Colon (tissue), 2 donors: ENCODE measurements around the gene RYK.
"Not testable (repeated sequence)": the region's sequence is repeated elsewhere in the genome, so short reads cannot be mapped to it uniquely, and the experiment has no call there.

Experiments
- FAIRE-seq: peaks from 2 replicates; lab custom pipeline; 2012; peaks lifted over from hg19 to GRCh38; lab: Jason Lieb, UNC
- donor health status: control.
- donor health status: control.

Gene RYK

DNA sequence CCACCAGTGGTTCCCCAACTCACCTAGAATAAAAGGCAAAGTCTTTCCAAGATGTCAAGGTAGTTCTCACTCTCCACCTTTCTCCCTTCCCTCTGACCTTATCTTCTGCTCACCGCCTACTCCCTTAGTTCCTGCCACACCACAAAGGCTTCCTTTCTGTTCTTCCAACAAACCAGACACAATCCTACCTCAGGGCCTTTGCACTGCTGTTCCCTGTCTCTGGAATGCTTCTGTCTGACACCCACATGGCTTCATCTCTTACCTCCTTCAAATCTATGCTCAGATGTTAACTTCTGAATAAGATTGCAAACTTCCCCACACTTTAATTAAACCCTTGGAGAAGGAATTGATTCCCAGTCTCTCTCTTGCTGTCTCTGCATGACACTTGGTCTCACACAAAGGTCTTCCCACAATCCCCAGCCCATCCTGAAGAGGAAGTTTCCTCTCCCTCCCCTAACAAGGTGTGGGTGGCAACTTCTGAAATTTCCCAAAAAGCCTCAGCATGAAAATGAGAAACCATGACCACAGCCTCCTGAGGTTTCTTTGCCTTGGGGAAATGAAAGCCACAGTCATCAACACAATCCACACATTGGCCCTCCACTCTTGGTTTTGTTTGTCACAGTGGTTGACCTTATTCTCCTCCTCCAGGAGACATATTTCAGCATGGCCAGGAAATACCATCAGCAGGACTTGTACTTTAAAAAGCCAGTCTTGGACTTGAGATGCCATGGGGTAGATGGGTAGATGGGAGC, 3.0 kb upstream of the RYK start:
- no peak for FAIRE-seq

DNA sequence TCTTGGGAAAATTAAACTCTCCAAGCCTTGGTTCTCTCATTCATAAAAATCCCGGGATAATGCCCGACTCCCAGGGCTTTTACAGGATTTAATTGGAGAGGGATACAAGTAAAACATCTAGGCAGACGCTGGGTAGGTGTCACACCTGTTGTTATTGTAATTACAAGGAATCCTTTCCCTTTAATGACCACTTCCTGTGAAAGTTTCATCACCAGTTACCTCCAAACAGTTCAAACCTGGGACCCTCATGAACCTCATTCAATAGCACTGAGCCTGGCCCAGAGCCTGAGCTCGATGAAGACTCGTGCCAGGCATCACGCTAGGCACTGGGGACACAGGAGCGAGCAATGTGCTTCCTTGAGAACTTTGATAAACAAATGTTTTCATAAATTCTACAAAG, 2.1 kb upstream of the RYK start:
- FAIRE-seq = no peak

GRCh38 chr3:134251731-134252391, 1.2 kb upstream of the RYK start:
- FAIRE-seq = no peak

DNA sequence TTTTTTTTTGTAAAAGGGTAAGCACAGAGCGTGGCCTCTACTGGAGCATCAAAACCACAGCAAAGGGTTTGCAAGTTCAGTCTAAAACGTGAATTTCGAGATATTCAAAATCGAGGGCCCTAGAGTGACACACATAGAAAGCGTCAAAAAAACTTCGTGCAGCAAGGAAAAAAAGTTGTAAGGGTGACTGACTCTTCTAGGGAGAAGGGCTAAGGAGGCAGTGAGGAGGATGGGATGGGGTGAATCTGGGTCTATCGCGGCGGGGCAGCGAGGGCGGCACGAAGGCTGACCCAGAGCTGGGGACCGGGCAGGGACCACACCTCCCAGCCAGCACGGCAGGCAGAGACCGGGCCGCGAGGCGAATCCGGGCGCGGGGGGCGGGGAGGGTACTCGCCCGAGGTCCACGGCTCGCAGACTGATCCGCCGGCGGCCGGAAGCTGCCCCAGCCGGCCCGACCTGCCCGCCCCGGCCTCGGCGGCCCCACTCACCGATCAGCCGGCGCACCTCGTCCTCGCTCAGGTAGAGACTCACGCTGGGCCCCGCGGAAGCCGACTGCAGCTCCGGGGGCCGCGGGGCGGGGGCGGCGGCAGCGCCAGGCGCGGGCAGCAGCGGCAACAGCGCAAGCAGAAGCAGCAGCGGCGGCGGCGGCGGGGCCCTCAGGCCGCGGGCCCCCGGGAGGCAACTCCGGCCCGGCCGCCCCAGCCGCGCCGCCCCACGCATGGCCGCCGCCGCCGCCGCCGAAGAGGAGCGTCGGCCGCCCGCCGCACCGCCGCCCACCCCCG, 533 bp downstream of the RYK start:
- no peak for FAIRE-seq

GRCh38 chr3:134249296-134249841, 1.3 kb downstream of the RYK start:
- FAIRE-seq = no peak

DNA sequence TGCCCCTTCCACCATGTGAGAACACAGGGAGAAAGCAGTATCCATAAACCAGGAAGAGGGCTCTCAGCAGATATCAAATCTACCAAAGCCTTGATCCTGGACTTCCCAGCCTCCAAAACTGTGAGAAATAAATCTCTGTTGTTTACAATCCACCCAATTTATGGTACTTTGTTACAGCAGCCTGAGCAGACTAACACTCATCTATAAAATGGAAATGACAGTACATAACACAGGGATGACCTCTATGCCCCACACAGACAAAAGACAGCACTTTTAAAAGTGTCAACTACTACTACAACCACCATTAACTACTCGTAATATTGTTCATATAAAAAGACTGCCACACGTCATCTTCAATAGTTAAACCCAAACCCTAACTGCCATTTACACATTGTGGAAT, 5.7 kb downstream of the RYK start:
- no peak for FAIRE-seq

DNA sequence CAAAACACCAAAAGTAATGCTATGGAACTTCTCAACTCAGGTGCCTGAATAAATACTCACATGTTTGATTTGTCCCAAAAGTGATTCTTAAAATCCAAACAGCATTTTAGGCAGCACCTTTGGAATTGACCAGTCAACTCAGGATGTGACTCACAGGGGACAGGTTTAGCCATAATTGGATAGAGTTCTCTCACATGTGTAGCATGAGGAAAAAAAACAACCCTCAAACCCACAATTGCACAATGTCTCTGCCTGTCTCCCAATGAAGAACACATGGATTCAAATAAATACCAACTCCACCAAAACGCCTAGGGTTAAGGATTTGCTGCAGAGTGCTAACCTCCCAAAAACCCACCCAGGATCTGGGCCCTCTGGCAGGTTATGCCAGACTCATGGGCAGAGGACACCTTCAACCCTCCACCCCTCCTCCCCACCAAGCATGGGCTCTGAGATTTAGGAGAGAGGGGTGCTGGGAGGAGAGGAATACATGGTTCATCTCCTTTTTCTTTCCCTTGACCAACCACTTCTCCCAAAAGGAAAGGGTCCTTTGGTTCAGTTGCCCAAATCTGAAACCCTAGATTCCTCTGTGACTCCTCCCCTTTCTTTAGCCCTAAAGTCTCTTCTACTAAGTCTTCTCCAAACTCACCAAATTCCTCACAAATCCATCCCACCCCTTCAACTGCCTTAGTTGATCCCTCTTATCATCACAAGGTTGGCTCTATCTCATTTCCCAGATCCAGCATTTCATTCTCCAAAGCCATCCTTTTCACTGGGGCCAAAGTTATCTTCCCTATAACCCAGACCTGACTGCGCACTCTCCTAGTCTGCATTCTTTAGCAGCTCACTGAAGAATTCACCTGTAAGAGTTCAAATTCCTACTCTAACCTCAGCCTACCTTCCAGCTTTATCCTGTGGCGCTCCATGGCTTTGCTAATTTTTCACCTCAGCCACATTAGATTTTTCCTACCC, 7.7 kb downstream of the RYK start:
- FAIRE-seq = no peak

DNA sequence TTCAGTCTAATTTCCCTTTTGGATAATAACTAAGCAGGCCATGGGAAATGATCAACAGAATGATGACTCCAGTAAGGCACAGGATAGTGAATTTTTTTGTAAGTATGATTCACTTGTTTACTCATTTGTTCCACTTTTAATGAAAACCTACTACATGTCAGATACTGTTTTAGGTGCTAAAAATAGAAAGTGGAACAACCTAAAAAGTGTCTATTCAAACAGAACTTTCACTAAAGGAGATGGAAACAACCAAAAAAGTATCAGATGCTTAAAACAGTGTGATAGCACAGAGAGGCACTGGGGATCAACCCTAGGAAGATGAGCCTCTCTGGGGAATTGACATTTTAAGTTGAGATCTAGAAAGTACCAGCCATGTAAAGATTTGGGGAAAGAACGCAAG, 11.1 kb downstream of the RYK start:
- FAIRE-seq = no peak

DNA sequence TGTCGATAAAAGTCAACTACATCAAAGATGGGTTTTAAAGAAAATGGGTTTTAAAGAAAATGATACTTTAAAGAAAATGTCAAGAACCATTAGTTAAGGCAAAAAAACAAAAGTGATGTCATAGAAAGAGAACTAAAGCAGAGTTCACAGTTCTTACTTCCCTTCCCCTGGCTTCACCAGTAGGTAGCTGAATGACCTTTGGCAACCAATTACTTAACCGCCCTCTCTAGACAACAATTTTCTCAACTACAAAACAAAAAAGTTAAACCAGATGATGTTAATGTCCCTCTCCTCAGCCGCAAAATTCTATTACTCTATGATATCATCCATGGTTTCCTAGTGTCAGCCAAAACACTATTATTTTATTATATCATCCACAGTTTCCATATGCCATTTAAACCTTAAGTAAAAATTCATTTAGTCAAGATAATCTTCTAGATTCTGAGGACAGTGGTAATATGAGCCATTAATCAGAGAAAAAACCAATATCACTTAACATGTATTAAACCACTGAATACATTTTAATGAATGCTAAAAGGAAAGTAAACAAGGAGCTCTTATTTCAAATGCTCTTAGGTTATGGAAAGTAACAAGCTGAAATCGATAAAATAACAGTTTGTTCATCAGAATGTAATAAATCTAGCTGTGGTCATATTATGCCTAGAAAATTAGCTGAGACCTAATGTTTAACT, 13.1 kb downstream of the RYK start:
- peak; percentile 60 for FAIRE-seq

- no peak for FAIRE-seq
Measured at GRCh38 chr3:134236505-134237170, 14.0 kb downstream of the RYK start.

- FAIRE-seq = no peak
Measured at GRCh38 chr3:134235577-134236076, 15.0 kb downstream of the RYK start.

- FAIRE-seq = no peak
Measured at GRCh38 chr3:134232951-134233350, 17.7 kb downstream of the RYK start.

- FAIRE-seq = no peak
Measured at GRCh38 chr3:134232151-134232550, 18.5 kb downstream of the RYK start.

- FAIRE-seq = no peak
Measured at GRCh38 chr3:134231131-134231530, 19.5 kb downstream of the RYK start.

DNA sequence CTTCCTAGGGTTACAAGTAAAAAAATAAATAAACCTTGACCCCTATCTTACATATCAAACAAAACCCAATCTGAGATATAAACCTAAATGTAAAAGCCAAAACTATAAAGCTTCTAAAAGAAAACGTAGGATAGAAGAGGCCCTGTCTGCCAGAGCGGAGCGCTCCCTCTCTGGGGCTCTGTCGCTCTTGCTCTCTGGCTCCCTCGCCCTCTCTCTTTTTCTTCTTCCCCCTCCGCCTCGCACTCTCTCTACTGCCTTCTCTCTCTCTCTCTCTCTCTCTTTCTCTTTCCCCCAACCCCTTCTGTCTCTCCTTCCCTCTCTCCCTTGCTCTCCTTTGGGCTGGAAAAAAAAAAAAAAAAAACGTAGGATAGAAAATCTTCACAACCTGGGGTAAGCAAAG, 21.6 kb downstream of the RYK start:
- no peak for FAIRE-seq

DNA sequence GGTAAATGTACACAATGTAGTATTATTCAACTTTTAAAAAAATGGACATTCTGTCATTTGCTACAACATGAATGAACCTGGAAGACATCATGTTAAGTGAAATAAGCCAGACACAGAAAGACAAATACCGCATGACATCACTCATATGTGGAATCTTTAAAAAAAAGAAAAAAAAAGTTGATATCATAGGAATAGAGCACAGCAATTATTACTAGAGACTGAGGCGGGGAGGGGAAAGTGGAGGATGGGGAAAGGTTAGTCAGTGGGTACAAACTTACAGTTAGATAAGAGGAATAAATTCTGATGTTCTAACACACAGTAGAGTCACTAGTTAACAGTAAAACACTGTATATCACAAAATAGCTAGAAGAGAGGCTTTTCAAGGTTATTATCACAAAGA, 22.2 kb downstream of the RYK start:
- FAIRE-seq = no peak

GRCh38 chr3:134228035-134228434, 22.6 kb downstream of the RYK start:
- no peak for FAIRE-seq

DNA sequence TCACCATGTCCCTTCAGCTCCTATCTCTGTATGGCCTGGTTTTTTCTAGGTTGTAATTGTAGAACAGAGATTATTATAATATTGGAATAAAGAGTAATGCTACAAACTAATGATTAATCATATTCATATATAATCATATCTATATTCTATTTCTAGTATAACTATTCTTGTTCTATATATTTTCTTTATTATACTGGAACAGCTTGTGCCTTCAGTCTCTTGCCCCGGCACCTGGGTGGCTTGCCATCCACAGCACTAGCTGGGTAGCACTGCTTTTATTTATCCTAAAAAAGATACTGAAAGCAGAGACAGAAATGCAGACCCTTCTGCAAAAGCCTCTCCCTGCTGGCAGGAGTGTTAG, 25.9 kb downstream of the RYK start:
- FAIRE-seq = not testable (repeated sequence)

DNA sequence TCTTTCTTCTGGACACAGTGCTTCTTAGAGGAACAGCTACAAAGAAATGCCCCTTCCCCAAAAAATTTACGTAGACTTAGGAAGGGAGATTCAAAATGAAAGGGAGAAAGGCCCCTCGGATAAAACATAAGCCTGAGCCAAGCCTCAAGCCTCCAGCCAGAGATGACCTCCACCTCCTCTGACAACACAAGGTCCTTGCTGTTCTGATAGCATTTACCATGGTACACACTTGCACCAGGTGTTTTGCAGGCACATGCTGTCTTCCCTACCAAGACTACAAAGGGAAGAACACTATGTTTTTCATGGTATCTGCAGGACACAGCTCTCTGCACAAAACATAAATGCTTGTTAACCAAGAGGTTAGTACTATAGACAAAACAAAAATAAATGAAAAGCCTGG, 27.8 kb downstream of the RYK start:
- FAIRE-seq = no peak

GRCh38 chr3:134216851-134217250, 33.8 kb downstream of the RYK start:
- no peak for FAIRE-seq
